OCI-LY7 (cell line): Measurements from ENCODE around the gene EIF3D. TPM values are rescaled to one million over a fixed set of nuclear protein-coding genes. Genes with fewer than 3 reads are reported as not detected.

Source experiments
- BruUV-seq: library from RNA; stranded (reverse); fragments of 400-500 nt; replicated peaks from 2 replicates; lab custom pipeline; 2021; lab: Mats Ljungman, UMichigan
- CTCF ChIA-PET: fragments of 300-600 bp; sonication (Branson Sonifier 250); formaldehyde crosslinking; loops from one replicate; lab custom pipeline; 2022; ENCODE audit warnings: antibody characterized with exemption; ENCODE audit not compliant: unreplicated experiment; lab: Charles Lee
- POLR2A ChIA-PET: fragments of 300-600 bp; sonication (Branson Sonifier 250); formaldehyde crosslinking; loops from one replicate; lab custom pipeline; 2022; ENCODE audit warnings: antibody characterized with exemption; lab: Charles Lee
- DNase-seq: peaks from one replicate; pipeline ENCODE4 v3.0.0-alpha.2; 2015; ENCODE audit warnings: low spot score
- H2AFZ ChIP-seq: fragments of 200-600 bp; sonication (generic), shearing (Covaris generic); 2 replicates; pipeline ENCODE4 v1.6.1; 2014; ENCODE audit warnings: mild to moderate bottlenecking, antibody characterized with exemption, low read length, moderate library complexity
- H3K27ac ChIP-seq: fragments of 200-600 bp; sonication (generic); 2 replicates; pipeline ENCODE4 v1.5.1; 2014; ENCODE audit warnings: mixed run types, low read depth, mild to moderate bottlenecking, moderate library complexity, low read length, inconsistent platforms; ENCODE audit not compliant: poor library complexity, severe bottlenecking
- H3K36me3 ChIP-seq: fragments of 200-600 bp; sonication (generic); 2 replicates; pipeline ENCODE4 v1.6.1; 2014; ENCODE audit warnings: mild to moderate bottlenecking, antibody characterized with exemption, low read length, moderate library complexity, mixed read lengths; ENCODE audit not compliant: insufficient read depth
- H3K4me1 ChIP-seq: fragments of 200-600 bp; sonication (generic); 2 replicates; pipeline ENCODE4 v1.5.1; 2014; ENCODE audit warnings: mild to moderate bottlenecking, low read length; ENCODE audit not compliant: insufficient read depth, poor library complexity, severe bottlenecking
- H3K4me2 ChIP-seq: fragments of 200-600 bp; sonication (generic); 2 replicates; pipeline ENCODE4 v1.6.1; 2014; ENCODE audit warnings: mild to moderate bottlenecking, low read length
- H3K4me3 ChIP-seq: fragments of 200-600 bp; sonication (generic); 2 replicates; pipeline ENCODE4 v1.5.1; 2014; ENCODE audit warnings: mild to moderate bottlenecking, low read depth, low read length; ENCODE audit not compliant: poor library complexity, severe bottlenecking
- H3K79me2 ChIP-seq: fragments of 200-600 bp; sonication (generic); 2 replicates; pipeline ENCODE4 v1.6.1; 2016; ENCODE audit warnings: low read depth, mild to moderate bottlenecking, low read length, moderate library complexity, mixed read lengths; ENCODE audit not compliant: insufficient read depth
- H3K9me2 ChIP-seq: fragments of 200-600 bp; sonication (generic); 2 replicates; pipeline ENCODE4 v1.6.1; 2016; ENCODE audit warnings: mild to moderate bottlenecking, low read length, mixed read lengths; ENCODE audit not compliant: insufficient read depth
- H3K9me3 ChIP-seq: fragments of 200-600 bp; sonication (generic); 2 replicates; pipeline ENCODE4 v1.6.1; 2014; ENCODE audit warnings: mild to moderate bottlenecking, mixed run types, low read length, mixed read lengths
- H4K20me1 ChIP-seq: fragments of 200-600 bp; sonication (generic); 2 replicates; pipeline ENCODE4 v1.6.1; 2014; ENCODE audit warnings: mild to moderate bottlenecking, antibody characterized with exemption, low read length, moderate library complexity, mixed read lengths; ENCODE audit not compliant: insufficient read depth
- EZH2phosphoT487 ChIP-seq: fragments of 200-600 bp; sonication (generic); IDR thresholded peaks from 2 replicates; pipeline ENCODE4 v1.6.1; 2018; ENCODE audit warnings: low read depth, borderline replicate concordance, mild to moderate bottlenecking, mixed run types, antibody characterized with exemption, low read length, moderate library complexity, mixed read lengths
- intact Hi-C: fragments of 100-400 bp; cut with micrococcal nuclease; formaldehyde crosslinking; loops from one replicate; pipeline ENCODE4 v1.10.0; 2022; ENCODE audit not compliant: unreplicated experiment
- total RNA-seq, 2 experiments: library from RNA; depleted of rRNA in 1 of 2; stranded (reverse); fragments of >200 nt in 1 of 2; shearing (Covaris generic) in 1 of 2; gene quantifications; 2 replicates each; pipeline ENCODE4 v1.2.3, GENCODE V29; 2014 to 2022
- TF ChIP-seq, protein P1 (sequence below): fragments of 200-600 bp; sonication (generic); conservative IDR thresholded peaks from 2 replicates; pipeline ENCODE4 v1.5.1; 2014; ENCODE audit warnings: mild to moderate bottlenecking, antibody characterized with exemption, low read length, moderate library complexity, mixed read lengths

EIF3D gene
- total RNA-seq, 2 experiments from 2014 or later = 223 to 270 TPM

GRCh38 chr22:36577019-36577418 is 48.1 kb upstream of the EIF3D start:
- no TSS peak for BruUV-seq
- Histone ChIP-seq H3K79me2 (no peaks in the 10 kb centered on the region), H3K4me1 (no peaks in the 10 kb centered on the region), H3K36me3 (no peaks in the 10 kb centered on the region), H3K27ac (no peak overlapping the region), H3K4me3 (no peak overlapping the region), H2AFZ (no peak overlapping the region), H3K9me3 (no peaks in the 10 kb centered on the region), H3K9me2 (no peaks in the 10 kb centered on the region), H3K4me2 (no peak overlapping the region), H4K20me1 (no peaks in the 10 kb centered on the region)
- ChIA-PET POLR2A (no interaction called here), CTCF (no interaction called here)
- no peak for DNase-seq
- intact Hi-C loops = no loop called here
- TF ChIP-seq, protein P1, sequence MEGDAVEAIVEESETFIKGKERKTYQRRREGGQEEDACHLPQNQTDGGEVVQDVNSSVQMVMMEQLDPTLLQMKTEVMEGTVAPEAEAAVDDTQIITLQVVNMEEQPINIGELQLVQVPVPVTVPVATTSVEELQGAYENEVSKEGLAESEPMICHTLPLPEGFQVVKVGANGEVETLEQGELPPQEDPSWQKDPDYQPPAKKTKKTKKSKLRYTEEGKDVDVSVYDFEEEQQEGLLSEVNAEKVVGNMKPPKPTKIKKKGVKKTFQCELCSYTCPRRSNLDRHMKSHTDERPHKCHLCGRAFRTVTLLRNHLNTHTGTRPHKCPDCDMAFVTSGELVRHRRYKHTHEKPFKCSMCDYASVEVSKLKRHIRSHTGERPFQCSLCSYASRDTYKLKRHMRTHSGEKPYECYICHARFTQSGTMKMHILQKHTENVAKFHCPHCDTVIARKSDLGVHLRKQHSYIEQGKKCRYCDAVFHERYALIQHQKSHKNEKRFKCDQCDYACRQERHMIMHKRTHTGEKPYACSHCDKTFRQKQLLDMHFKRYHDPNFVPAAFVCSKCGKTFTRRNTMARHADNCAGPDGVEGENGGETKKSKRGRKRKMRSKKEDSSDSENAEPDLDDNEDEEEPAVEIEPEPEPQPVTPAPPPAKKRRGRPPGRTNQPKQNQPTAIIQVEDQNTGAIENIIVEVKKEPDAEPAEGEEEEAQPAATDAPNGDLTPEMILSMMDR = no peak
- TF ChIP-seq EZH2phosphoT487 = no peak

DNA sequence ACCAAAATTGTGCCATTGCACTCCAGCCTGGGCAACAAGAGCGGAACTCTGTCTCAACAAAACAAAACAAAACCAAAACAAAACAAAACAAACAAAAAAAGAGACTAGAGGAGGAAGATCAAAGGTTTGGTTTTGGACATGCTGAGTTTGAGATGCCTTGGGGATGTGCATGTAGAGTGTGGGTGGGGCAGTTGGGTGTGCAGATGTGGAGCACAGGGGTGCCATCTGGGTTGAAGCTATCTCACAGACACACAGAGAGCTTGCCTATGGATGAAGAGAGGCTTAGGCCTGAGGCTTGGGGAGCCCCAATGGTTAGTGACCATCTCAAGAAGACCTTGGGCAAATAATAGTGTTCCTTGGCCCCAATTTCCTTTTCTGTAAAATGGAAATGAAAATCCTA is 45.8 kb upstream of the EIF3D start:
- Histone ChIP-seq H3K36me3 (no peaks in the 10 kb centered on the region), H3K79me2 (no peaks in the 10 kb centered on the region), H2AFZ (no peak overlapping the region), H3K9me2 (no peaks in the 10 kb centered on the region), H3K4me3 (no peak overlapping the region), H3K4me1 (no peaks in the 10 kb centered on the region), H3K27ac (no peak overlapping the region), H3K9me3 (no peaks in the 10 kb centered on the region), H3K4me2 (no peak overlapping the region), H4K20me1 (no peaks in the 10 kb centered on the region)
- no peak for DNase-seq
- BruUV-seq = no TSS peak
- TF ChIP-seq, protein P1 = no peak
- no peak for TF ChIP-seq EZH2phosphoT487
- ChIA-PET CTCF (interaction anchor here (0.6 kb wide), 1 partner anchor 1372 kb away, joined by 3 read pairs; no protein-coding TSS in a partner anchor), POLR2A (no interaction called here)
- intact Hi-C loops = no loop called here

- BruUV-seq = no TSS peak
- no peaks in the 10 kb centered on the region for H3K4me1 ChIP-seq
- no peak overlapping the region for H3K4me3 ChIP-seq
- H3K9me3 ChIP-seq = no peaks in the 10 kb centered on the region
- no peak for DNase-seq
- ChIA-PET POLR2A (interaction anchor here (0.6 kb wide), 1 partner anchor 13 kb away, joined by 4 read pairs; no protein-coding TSS in a partner anchor), CTCF (no interaction called here)
- intact Hi-C loops = no loop called here
- no peak for TF ChIP-seq EZH2phosphoT487
- TF ChIP-seq, protein P1 = no peak
- no peaks in the 10 kb centered on the region for H3K79me2 ChIP-seq
- no peaks in the 10 kb centered on the region for H3K9me2 ChIP-seq
- H3K4me2 ChIP-seq = no peak overlapping the region
- no peak overlapping the region for H2AFZ ChIP-seq
- no peaks in the 10 kb centered on the region for H3K36me3 ChIP-seq
- no peak overlapping the region for H3K27ac ChIP-seq
- H4K20me1 ChIP-seq = no peaks in the 10 kb centered on the region
These were observed 44.9 kb upstream of the EIF3D start for GRCh38 chr22:36573815-36574363.
